Stomach (tissue), 9 donors: ENCODE results near the gene ELF2. TPM values are rescaled to one million over a fixed set of nuclear protein-coding genes. Genes with fewer than 3 reads are reported as not detected.
A peak's percentile ranks its signal among the peaks of the same experiment; 100 is the strongest.
"Not testable (repeated sequence)": the region's sequence is repeated elsewhere in the genome, so short reads cannot be mapped to it uniquely, and the experiment has no call there.

Source experiments
- DNase-seq, 2 donors: peaks; one replicate each; pipeline versions ENCODE4 v3.0.0 to v3.0.0-alpha.2; 2013 to 2019
- H3K27ac ChIP-seq, 5 donors: fragments of 200-600 bp in 4 of 5; sonication (generic) in 4 of 5; one replicate each; pipeline ENCODE4 v1.5.1; 2013 to 2019; ENCODE audit warnings: mild to moderate bottlenecking in 1 of 5, moderate library complexity in 1 of 5
- H3K27me3 ChIP-seq, 3 donors: fragments of 200-600 bp; sonication (generic); one replicate each; pipeline ENCODE4 v1.5.1; 2017 to 2019; ENCODE audit warnings: mixed run types in 1 of 3
- H3K36me3 ChIP-seq, 4 donors: fragments of 200-600 bp; sonication (generic); 1 replicate in 3 of 4; 2 replicates in 1 of 4; pipeline ENCODE4 v1.5.1; 2016 to 2019
- H3K4me1 ChIP-seq, 4 donors: fragments of 200-600 bp; sonication (generic); one replicate each; pipeline ENCODE4 v1.5.1; 2016 to 2019
- H3K4me3 ChIP-seq, 4 donors: fragments of 200-600 bp; sonication (generic) in 3 of 4; one replicate each; pipeline ENCODE4 v1.5.1; 2016 to 2019; ENCODE audit warnings: mild to moderate bottlenecking in 1 of 4
- H3K9me3 ChIP-seq, 4 donors: fragments of 200-600 bp; sonication (generic); one replicate each; pipeline ENCODE4 v1.5.1; 2016 to 2019
- CTCF ChIP-seq, 7 experiments: fragments of 450-650 bp in 4 of 7; fragments of 200-600 bp in 3 of 7; sonication (generic) in 3 of 7; IDR thresholded peaks; one replicate each; pipeline ENCODE4 v1.5.1; 2016 to 2019; ENCODE audit warnings: antibody characterized with exemption in 7 of 7, control low read depth in 2 of 7, mild to moderate bottlenecking in 1 of 7
- EP300 ChIP-seq: sonication (generic); formaldehyde crosslinking; IDR thresholded peaks from one replicate; pipeline ENCODE4 v1.6.1; 2017; ENCODE audit warnings: antibody characterized with exemption
- POLR2A ChIP-seq, 4 donors: fragments of 450-650 bp; IDR thresholded peaks; one replicate each; pipeline ENCODE4 v1.6.1; 2016; ENCODE audit warnings: antibody characterized with exemption in 4 of 4, control low read depth in 2 of 4, mild to moderate bottlenecking in 1 of 4, moderate library complexity in 1 of 4
- POLR2AphosphoS5 ChIP-seq, 3 donors: sonication (generic); formaldehyde crosslinking; IDR thresholded peaks; one replicate each; pipeline ENCODE4 v1.6.1; 2016; ENCODE audit warnings: antibody characterized with exemption in 3 of 3
- WGBS, 5 donors: extraction: QIAGEN DNeasy Blood & Tissue Kit in 3 of 5; methylation state at CpG; one replicate each; pipeline versions ENCODE4 v1.1.5 to v1.1.7; 2013 to 2018; 5-methylcytosine and 5-hydroxymethylcytosine counted together
- intact Hi-C: fragments of 100-400 bp; cut with DNase I; formaldehyde crosslinking; loops from one replicate; pipeline ENCODE4 v1.15.1; 2023; ENCODE audit warnings: low total_unique reads
- polyA plus RNA-seq, 3 donors: library from polyadenylated mRNA; stranded (reverse); fragments of 200-250 nt; gene quantifications; one replicate each; pipeline ENCODE4 v1.2.3, GENCODE V29; 2013
- total RNA-seq, 5 donors: library from RNA; depleted of rRNA; stranded (reverse); fragments of >200 nt; gene quantifications; one replicate each; pipeline versions ENCODE4 v1.1.0 to v1.2.3, GENCODE V29; 2014 to 2016
- donor health status: healthy with polysubstance abuse.
- donor health status: Bipolar disorder and iron deficiency.
- donor health status: healthy.

The ELF2 gene
- total and polyA plus RNA-seq, 8 donors, result 10.6 to 115 (median 36.5) TPM

- peaks cover 14 to 53% (median 19%) of the 10 kb centered on the region in 4 donors for H3K4me1 ChIP-seq
- peak within 1 kb of the TSS; percentile 87 to 93 (median 91) for H3K27ac ChIP-seq
- WGBS, 5 donors, result 0 to 1% (median 0%) methylated on average over 23 to 62 of the region's 62 CpGs
- no peaks in the 10 kb centered on the region for H3K9me3 ChIP-seq
- H3K4me3 ChIP-seq, result peak within 1 kb of the TSS; percentile 75 to 87 (median 77)
- DNase-seq, result peak; percentile 92 to 97
- H3K36me3 ChIP-seq, result no peaks in the 10 kb centered on the region
- TF ChIP-seq POLR2AphosphoS5 (IDR thresholded peaks at IDR 0.05) (peak; percentile 94 to 99 (median 94)), CTCF (IDR thresholded peaks at IDR 0.05) (peak in 1 of 7 experiments; percentile 10), POLR2A (IDR thresholded peaks at IDR 0.05) (peak in 2 of 4 donors; percentile 71 to 85), EP300 (no peak)
- intact Hi-C loops, result no loop called here
- no peaks in the 10 kb centered on the region for H3K27me3 ChIP-seq
These were observed 161.6 kb downstream of the ELF2 start, which contains the start of gene NOCT for GRCh38 chr4:139015269-139015947. Gene NOCT (plus strand): TSS chr4:139015781. CDS start chr4:139015982, 201 bp downstream.

GRCh38 chr4:139014371-139015268 is 162.4 kb downstream of the ELF2 start:
- peak overlapping the region; percentile 87 to 93 (median 91) for H3K27ac ChIP-seq
- H3K27me3 ChIP-seq, result no peaks in the 10 kb centered on the region
- peak overlapping the region; percentile 75 to 87 (median 77) for H3K4me3 ChIP-seq
- H3K36me3 ChIP-seq, result no peaks in the 10 kb centered on the region
- no peaks in the 10 kb centered on the region for H3K9me3 ChIP-seq
- intact Hi-C loops, result no loop called here
- WGBS, 5 donors, result 16 to 23% (median 18%) methylated on average over 9 of the region's 9 CpGs
- DNase-seq, result peak in 1 of 2 donors; percentile 77
- TF ChIP-seq POLR2AphosphoS5 (IDR thresholded peaks at IDR 0.05), result peak in 2 of 3 donors; percentile 37 to 46
- TF ChIP-seq CTCF (IDR thresholded peaks at IDR 0.05), result no peak
- H3K4me1 ChIP-seq, result peaks cover 14 to 45% (median 18%) of the 10 kb centered on the region in 4 donors

- H3K4me3 ChIP-seq, result no peak overlapping the region
- no peak overlapping the region for H3K27ac ChIP-seq
- H3K27me3 ChIP-seq, result no peaks in the 10 kb centered on the region
- TF ChIP-seq POLR2AphosphoS5 (IDR thresholded peaks at IDR 0.05) (no peak), CTCF (IDR thresholded peaks at IDR 0.05) (no peak), EP300 (no peak), POLR2A (IDR thresholded peaks at IDR 0.05) (no peak)
- peaks cover 8 to 18% (median 15%) of the 10 kb centered on the region in 4 donors for H3K4me1 ChIP-seq
- H3K9me3 ChIP-seq, result peaks cover 0 to 5% (median 0%) of the 10 kb centered on the region in 4 donors
- intact Hi-C loops, result no loop called here
- H3K36me3 ChIP-seq, result no peaks in the 10 kb centered on the region
- WGBS, 5 donors, result 76 to 78% (median 77%) methylated on average over 16 of the region's 16 CpGs
- DNase-seq, result no peak
These were observed 165.6 kb downstream of the ELF2 start for GRCh38 chr4:139011225-139011950.

- 21 to 44% (median 33%) methylated on average over 1 of the region's 1 CpG for WGBS, 5 donors
- TF ChIP-seq EP300 (no peak), POLR2A (IDR thresholded peaks at IDR 0.05) (no peak), CTCF (IDR thresholded peaks at IDR 0.05) (no peak), POLR2AphosphoS5 (IDR thresholded peaks at IDR 0.05) (no peak)
- no peaks in the 10 kb centered on the region for H3K27me3 ChIP-seq
- no peak for DNase-seq
- intact Hi-C loops, result no loop called here
- no peak overlapping the region for H3K27ac ChIP-seq
- H3K4me1 ChIP-seq, result peaks cover 2 to 12% (median 8%) of the 10 kb centered on the region in 4 donors
- no peak overlapping the region for H3K4me3 ChIP-seq
- peaks cover 0 to 5% (median 0%) of the 10 kb centered on the region in 4 donors for H3K9me3 ChIP-seq
- no peaks in the 10 kb centered on the region for H3K36me3 ChIP-seq
These were observed 167.3 kb downstream of the ELF2 start for GRCh38 chr4:139009702-139010101.

GRCh38 chr4:139008278-139008677 is 168.7 kb downstream of the ELF2 start:
- H3K36me3 ChIP-seq, DNase-seq, H3K27ac ChIP-seq, H3K9me3 ChIP-seq, H3K4me1 ChIP-seq, H3K27me3 ChIP-seq, intact Hi-C loops, H3K4me3 ChIP-seq: not testable (repeated sequence)
- 91 to 99% (median 98%) methylated on average over 7 of the region's 7 CpGs for WGBS, 5 donors
